Occipital lobe (tissue), 2 donors: ENCODE measurements around the gene OLFML1. TPM values are rescaled to one million over a fixed set of nuclear protein-coding genes. Genes with fewer than 3 reads are reported as not detected.

Experiments used
- DNase-seq: peaks from one replicate; lab custom pipeline; 2025; lab: John Stamatoyannopoulos, UW
- total RNA-seq: library from RNA; depleted of rRNA; stranded (reverse); fragments of >200 nt; gene quantifications from one replicate; pipeline ENCODE4 v1.2.3, GENCODE V29; 2014

The OLFML1 gene
- total RNA-seq, 1 donor from 2014 or later, result 1.1 TPM

DNA sequence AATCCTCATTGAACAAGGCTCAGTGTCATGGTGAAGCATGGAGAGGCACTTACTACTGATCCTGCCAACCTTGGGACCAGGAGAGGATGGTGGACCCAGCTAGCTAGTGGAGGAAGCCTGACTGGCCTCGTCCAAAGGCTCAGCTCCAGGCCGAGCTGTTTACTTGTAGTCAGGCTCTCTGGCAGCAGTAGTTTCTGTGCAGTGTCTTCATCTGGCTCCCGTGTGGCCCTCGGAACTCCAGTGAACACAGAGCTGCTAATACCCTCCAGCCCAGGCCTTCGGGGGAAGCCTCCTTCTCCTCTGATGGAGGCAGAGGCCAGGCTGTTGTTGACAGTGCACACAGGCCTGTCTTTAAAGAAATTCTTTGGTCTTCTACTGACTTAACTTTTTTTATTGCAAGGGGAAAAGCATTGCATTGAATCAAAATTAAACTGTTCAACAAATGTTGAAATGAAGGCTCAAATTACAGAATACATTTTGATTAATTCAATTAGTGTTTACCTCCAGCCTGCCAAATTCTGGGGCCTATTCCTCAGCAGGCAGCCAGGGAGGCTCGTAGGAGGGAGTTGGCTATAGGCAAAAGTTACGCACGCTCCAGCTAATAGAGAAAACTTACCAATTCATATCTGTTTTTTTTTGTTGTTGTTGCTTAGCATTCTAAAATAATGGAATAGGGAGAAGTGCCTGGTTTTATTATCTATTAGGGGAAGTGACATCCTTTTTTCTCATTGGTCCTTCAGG, 47.3 kb downstream of the OLFML1 start:
- DNase-seq, result no peak

DNA sequence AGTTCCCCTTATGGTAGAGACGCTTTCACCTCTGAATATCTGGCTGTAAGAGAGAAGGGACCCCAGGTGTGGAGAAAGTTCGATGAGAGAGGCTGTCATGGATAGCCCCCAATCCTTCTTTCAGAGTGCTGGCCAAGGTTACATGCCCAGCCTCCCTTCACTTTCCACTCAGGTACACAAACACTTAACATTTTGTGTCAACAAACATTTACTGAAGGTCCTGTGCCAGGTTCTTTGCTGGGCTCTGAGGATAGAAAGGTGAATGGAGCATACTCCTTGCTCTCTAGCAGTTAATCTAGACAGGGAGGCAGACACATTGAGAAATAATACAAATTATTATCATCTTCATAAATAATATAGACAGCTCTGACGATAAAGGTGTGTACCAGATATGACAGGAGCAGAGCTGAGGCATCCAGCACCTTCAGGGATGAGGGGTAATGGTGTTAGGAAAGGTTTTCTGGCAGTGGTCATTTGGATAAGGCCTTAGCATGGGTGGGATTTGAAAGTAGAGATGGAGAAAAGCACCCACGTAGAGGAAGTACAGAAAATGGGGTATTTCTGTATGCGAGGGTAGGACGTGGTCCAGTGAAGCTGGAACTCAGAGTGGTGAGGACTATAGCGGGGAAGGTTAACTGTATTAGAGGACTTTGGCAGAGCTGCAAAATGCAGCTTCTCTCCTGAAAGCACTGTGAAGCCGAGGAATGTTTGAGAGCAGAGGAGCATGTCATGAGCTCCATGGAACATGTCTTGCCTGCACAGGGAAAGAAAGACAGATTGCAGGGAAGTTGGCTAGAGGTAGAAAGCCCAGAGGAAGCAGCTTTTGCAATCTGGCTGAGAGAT, 48.1 kb downstream of the OLFML1 start:
- no peak for DNase-seq

DNA sequence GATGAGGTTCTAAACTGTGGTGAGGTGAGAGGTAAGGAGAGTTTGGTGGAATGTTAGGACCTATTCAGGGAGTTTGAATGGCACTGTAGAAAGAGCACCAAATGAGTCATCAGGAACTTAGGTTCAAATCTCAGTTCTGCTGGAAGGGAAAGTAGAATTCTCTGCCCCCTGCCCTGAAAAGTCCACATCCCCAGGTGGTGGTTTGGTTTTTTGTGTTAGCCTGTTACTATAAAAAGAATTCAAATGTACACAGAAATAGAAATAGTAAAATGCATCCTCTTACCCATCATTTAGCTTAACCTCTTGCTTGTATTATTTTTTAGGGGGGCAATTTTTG, 48.7 kb downstream of the OLFML1 start:
- DNase-seq, result no peak

DNA sequence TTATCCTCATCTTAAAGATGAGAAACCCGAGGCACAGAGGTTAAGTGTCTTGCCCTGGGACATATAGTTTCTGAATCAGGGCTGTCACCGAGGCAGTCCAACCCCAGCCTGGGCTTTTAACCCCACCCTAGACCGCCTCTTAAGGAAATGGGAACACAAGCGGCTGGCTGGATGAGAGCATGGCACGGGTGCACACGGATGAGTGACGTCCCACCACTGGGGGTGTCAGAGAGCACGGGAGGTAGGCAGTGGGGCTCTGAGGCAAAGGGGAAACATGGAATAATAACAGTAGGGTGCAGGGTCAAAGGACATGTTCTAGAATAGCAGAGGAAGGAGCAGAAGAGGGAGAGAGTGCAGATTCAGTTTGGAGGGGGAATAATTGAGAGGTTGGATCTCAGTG, 50.8 kb downstream of the OLFML1 start:
- no peak for DNase-seq

DNA sequence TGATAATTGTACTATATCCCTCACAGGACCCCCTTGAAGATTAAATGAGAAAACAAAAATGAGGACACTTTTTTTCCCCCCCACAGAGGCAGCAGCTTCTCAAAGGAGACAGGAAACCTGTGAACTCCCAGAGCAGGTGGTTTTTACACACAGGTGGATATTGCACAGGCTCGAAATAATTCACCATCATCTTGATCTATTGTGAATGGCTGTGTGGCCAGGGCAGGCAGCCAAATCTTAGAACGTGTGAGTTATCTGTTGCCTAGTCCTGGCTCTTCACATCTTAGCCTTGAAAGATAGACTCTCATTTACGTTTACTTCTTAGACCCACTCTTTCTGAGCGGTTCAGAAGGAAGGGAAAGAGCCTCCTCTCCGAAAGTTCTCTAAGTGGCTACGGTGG, 52.0 kb downstream of the OLFML1 start:
- DNase-seq, result no peak

DNA sequence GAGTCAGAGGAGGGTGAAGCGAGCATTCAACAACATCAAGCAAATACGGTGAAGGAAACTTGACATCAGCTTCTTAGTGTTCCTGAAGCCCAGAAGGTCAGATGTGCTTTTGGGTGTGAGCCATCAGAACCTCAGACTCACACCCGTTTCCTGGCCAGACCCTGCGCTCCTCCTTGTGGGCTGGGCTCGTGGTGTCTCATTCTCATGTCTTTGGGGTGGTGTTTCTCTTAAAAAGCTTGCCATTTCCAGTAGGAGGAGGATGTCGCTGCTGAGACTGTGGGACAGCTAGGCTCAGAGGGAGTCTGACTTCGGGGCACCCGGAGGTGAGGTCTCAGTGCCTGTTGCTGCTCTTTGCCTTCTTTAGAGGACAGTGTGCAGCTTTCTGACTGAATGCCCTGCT, 52.7 kb downstream of the OLFML1 start:
- DNase-seq, result no peak

DNA sequence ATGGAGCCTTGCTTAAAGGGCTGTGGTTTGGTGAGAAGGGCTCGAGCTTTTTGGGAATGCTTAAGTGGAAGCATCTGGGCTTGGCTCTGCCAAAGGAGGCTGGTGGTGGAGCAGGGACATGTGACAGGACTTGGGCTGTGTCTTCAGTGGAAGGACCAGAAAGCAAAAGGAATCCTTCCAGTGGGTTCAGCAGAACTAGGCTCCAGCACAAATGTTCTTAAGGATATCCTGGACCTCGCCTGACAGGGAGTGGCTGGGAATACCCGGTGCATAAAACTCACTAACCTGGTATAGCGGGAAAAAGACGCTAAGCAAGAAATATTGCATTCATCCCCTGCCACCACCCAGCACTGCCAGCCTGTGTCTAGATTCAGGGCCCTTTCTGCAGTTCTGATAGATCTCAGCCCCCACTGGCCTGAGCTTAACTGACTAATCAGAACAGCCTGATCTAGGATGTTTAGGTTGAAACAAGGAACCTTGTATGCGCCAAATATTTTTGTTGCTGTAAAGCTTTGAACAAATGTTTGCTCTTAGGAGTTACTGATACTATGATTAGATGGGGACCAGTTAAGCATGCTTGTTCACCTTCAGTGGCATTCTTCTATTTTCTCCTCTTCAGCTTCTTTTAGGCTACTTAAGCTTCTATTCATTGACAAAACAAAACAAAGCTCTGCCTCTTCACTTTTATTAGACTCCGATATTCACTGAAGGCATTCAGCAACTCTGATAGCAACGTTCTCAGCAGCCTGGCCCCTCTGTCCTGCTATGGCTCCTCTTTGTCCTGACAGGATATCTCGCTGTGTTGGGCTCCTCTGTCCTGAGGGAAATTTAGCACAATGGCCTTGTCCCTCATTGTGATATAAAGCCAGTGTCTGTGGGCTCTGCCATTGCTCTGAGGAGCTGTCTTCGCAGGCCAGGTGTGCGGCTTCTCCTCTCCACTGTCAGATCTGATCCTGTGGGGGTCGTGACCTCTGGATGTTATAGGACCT, 53.5 kb downstream of the OLFML1 start:
- DNase-seq, result no peak

DNA sequence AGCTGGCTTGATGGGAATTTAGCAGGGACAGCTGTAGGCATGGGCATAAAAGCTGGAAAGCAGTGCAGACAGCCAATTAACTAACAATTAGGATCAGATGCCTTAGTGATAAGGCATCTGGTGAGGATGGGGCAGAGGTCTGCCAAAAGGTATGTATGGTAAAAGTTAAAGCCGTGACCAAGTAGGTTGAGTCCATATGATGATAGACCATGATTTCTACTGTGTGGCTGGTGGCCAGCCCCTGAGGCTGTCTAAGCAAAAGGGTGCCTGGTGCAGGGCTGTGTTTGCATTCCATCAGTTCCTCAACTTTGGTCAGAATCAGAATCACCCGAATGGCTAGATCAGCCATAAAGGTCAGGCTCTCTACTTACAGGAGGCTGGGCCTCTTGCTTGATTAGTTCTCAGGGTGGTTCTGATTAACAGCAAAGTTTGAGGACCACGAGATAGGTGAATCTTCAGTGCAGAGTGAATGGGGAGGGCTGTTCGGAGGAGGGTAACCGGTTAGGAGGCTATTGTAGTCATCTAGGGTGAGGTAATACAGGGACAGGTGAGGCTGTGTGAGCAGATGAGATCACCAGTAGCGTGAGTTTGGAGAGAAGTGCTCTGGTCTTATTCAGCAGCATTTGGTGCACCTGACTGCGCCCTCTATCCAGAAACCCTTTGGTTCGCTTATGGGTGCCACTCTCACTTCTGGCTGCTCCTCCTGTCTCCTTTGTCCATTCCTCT, 55.7 kb downstream of the OLFML1 start:
- no peak for DNase-seq

DNA sequence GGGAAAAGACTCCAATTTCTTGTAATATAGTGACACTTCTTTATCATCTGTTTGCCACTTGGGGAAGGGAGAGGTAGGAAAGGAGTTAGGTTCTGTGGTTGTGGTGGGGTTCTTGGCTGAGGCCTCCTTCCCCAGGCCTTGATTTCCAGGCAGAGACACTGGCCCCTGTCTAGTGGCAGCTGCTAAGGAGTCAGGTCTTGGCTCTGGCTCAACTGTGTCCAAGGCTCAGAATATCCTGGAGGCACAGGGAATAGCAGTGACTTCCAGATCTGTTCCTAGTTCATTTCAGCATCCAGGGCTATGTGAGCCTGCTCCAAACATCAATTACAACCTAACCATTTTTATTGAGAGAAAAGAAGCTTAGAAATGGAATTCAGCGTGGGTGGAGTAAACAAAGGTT, 58.0 kb downstream of the OLFML1 start:
- DNase-seq, result no peak

DNA sequence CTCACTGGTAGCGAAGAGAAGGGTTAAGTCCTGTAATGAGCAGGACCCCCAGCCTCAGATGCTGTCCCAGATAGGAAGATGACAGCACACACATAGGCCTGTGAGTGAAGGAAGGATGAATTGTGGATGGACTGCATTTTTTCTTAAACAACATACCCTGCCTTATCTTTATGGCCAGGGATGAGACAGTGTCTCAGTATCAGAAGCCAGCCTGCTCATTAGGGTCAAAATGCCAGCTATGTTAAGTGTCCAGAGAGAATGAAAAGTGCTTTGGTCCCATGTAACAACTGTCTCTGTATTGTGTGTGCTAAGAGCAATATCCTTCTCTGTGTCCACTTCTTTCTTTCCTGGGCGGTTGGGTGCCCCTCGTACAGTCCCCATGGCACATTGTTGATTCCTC, 58.7 kb downstream of the OLFML1 start:
- no peak for DNase-seq

DNA sequence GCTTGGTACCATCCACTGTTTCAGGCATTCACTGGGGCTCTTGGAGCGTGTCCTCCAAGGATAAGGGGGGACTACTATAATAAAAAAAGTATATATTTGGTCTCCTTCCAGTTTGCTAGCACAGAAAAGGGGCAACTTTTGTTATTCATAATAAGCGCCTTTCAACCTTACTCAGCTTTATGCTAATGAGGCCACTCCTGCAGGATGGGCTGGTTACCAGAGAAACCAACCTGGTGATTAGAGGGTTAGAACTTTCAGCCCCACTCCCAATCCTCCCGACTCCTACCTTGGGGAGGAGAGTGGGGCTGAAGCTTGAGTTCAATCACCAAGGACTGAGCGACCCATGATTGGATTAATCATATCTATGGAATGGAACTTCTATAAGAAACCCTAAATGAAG, 60.3 kb downstream of the OLFML1 start:
- no peak for DNase-seq

DNA sequence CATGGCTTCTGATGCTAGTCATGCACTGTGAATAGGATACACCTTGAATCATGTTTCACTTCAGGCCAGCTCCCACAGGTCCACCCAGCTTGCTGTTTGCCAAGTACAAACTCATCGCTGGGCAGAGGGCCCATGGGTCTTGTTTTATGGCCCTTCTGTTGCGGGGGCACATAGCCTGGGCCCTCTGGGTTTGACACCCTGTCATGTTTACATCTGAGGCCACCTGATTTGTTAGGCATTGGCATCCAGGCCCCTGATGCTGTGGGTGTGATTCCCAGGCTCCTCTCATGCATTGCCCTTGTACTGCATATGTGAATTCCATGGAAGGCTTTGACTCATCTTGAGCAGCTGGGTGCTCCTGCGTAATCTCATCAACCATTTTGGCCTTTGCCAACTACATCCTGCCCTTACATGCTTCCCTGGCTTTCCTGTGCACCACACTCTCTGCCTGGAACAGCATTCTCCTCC, 61.1 kb downstream of the OLFML1 start:
- no peak for DNase-seq

DNA sequence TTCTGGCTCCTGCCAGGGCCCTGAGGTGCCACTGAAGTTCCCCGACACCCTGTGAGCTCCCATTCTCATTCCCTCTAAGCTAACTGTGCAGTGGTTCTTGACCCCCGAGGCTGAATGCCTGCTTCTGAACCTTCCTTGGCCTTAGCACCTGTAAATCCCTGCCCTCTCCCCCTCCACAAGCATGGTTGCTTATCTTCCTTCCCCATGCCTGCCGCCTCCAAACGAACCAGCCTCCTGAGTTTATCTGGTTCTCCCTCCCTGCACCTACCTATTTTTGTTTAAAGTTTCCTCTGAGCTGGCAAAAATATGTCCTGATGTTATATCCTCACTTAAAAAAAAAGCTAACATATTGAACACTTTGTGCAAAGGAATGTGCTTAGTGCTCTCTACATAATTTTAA, 62.4 kb downstream of the OLFML1 start:
- DNase-seq, result no peak

DNA sequence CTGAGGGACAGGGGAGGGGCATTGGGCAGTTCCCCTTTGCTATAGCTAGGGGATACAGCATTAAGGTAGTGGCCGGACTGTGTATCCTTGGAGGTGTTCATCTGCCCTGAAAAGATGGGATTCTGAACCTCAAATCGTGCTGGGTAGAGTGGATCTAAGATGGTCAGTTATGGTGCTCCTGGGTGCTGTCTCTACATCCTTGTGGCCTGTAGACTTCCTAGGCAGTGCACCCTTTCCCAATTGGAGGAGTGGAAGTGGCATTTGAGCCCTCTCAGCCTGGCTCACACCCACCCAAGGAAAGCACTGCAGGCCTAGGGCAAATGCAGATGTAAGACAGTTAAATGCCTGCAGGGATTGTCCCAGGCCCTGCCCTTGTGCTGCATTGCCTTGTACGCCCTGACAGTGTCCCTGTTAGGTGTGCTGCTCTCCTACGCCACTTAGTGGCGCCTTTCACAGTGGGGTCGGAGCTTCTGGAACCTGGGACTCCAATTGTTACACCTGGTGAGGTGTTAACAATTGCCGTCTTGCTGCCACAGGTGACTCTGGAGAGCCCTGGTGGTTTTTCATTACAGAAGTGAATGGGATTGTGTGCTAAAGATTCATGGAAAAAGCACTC, 63.5 kb downstream of the OLFML1 start:
- no peak for DNase-seq

DNA sequence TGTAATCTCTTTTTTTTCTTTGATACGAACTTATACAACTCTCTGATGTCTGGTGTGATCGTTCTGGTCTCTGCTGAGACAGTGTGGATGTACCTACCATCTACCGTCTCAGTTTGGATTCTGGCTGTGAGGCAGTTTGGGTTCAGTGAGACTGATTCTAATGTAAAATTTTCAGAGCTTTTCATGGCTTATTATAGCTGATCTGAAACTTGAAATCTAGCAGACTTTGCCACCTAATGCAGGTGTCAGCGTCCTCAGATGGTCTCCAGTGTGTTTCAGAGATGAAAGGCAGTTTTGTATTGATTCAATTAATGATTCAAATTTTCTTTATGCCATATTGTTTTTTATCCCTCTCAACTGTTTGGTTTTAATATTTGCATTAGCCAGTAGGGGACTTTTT, 64.4 kb downstream of the OLFML1 start:
- no peak for DNase-seq

DNA sequence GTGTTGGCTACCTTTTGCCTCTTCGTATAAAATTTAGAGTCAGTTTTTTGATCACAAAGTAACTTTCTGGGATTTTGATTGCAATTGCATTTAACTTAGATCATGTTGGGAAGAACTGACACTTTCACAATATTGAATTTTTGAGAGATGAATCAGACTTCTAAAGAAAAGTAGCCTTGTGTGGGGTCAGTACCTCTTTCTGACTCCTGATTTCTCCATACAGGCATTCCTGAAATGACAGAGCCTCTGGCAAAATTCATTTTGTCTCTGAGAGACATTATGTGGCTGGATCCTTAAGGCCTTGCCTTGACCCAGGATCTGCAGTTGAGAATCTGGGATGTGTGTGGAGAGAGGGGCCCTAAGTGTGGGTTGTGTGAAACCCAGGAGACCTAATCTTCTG, 66.3 kb downstream of the OLFML1 start:
- no peak for DNase-seq

DNA sequence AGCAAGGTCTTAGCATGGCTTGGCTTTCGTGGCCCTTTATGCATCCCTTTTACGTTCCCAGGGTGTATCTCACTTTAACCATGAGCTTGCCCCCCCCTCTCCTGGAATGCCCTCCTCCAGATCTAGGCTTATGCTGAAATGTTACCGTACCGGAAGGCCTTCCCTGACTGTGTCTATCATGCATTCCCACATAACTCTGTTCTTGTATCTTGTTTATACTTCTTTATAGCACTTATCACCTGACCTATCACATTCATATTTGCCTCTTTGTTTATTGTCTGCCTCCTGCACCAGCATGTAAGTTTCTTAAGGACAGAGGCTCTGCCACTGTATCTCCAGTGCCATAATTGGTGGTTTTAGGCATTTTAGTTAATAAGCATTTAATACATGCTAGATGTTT, 67.4 kb downstream of the OLFML1 start:
- DNase-seq, result no peak

DNA sequence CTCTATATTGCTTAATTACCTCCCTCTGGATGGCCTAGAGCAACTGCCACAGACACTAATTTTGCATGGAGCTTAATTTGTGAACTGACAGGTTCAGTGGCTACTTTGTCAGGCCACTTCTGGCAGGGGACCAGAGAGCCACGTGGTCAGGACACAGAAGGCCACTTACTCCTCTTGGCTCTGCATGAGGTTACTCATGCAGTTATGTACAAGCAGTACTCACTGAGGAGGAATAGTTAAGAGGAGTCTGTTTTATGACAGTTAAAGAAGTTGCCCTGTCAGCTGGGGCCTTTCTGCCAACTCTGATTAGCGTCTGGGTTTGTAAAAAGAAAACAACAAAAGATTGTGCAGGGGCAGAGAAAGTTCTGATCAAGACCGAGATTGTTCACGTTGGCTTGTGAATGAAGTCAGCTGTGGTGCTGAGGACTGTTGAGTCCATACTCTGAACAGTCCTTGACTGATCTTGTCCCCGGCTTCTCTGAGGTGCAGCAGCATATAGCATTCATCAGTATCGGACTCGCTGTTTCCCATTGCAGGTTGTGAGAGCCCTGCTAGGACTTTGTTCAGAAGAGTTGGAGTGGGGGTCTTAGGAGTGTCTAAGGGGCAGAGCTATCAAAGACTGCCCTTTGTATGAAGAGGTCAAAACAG, 69.9 kb downstream of the OLFML1 start:
- peak; percentile 53 for DNase-seq

DNA sequence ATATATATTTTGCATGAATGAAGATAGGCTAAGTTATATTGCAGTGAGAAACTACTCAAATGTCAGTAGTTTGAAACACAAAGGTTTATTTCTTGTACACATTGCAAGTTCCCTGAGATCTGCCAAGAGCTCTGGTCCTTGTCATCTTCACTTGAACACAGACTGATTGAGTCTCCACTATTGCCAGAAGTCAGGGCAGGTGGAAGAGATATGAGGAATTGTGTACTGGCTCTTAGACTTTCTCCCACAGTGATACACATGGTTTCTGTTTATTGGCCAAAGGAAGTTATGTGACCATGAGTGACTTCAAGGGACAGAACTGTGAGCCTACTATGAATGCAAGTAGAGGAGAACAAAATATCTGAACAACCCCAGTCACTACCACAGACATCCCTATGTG, 72.7 kb downstream of the OLFML1 start:
- no peak for DNase-seq
